GM19452 (cell line): Measurements from ENCODE around the gene TEAD1.

Experiments
- ATAC-seq: cut with Tn5 transposase; IDR thresholded peaks from one replicate; pipeline ENCODE4 v1.9.1; 2021; ENCODE audit not compliant: unreplicated experiment

TEAD1 gene

GRCh38 chr11:12829540-12830314 lies 155.5 kb downstream of the TEAD1 start:
- ATAC-seq, result no peak

DNA sequence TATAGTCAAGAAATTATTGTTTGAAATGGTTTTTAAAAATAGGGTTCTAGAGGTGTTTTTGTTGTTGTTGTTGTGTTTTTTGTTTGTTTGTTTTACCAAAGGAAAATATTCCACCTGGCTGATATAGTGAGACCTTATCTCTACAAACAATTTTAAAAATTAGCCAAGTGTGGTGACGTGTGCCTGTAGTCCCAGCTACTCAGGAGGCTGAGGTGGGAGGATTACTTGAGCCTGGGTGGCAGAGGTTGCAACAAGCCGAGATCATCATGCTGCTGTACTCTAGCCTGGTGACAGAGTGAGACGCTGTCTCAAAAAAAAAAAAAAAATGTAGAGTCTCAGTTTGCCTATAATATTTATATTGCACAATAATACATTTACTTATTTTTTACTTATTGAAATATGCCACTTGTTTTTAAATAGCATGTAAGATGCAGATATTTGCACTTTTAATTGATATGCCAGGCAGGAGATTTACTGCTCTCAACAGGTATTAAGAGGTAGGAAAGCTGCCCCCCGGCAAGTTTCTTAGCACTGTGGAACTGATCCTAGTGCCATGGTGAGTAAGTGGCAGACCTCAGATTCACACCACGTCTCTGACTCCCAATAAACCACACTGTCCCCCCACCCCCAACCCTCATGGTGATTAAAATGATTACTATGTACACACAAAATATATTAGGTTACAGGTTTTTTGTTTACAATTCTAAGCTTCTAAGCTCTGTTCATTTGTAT lies 157.4 kb downstream of the TEAD1 start:
- ATAC-seq, result no peak

DNA sequence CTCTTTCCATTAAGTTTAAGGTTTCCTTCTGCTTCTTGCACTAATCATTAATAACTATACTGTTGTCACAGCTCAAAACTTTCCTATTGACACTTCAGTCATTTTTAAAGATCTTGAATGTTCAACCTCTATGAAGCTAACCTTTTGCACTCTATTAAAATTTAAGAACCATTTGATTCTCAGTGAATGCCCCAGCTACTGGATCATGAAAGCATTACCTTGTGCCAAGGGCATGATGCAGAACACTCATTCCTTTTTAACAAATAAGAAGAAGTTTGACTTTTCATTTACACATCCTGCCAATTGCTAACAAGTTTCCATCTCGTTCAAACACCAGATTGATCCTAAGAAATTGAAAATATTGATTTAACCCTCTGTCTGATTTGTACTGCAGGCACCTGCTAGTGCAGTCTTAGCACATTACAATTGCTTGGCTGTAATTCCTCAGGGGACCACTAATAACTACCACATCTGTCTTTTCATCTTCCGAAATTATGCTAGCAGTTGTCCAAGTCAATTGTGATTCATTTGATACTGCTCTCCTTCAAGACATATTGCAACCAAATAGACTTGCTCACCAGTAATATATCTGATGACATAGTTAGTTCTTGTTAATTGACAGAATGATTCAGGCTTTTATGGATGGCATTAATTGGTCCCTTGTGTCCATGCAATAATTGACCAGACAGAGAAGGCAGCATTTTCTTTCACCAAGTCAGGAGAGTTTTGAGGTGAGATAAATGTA lies 158.4 kb downstream of the TEAD1 start:
- ATAC-seq, result no peak

DNA sequence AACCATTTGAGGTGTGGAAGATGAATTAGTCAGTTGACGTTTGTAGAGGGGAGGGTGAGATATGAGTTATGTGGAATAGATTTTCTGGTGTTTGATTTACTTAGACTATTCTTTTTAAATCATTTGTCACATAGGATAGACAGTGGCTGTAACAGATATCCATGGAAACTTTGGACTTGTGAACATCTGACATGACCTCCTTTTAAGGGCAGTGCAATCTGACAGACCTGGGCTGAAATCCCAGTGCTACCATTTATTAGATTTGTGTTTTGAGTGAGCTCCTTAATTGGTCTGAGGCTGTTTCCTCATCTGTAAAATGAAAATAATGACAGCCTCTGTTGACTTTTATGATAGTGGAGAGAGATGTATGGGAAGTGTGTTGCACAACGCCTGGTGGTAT lies 159.9 kb downstream of the TEAD1 start:
- ATAC-seq, result no peak

- no peak for ATAC-seq
Measured at GRCh38 chr11:12834630-12835029, 160.4 kb downstream of the TEAD1 start.

- ATAC-seq, result no peak
Measured at GRCh38 chr11:12835286-12835685, 161.1 kb downstream of the TEAD1 start.

GRCh38 chr11:12838463-12839123 lies 164.4 kb downstream of the TEAD1 start:
- no peak for ATAC-seq

- ATAC-seq, result no peak
Measured at GRCh38 chr11:12840871-12841660, 166.8 kb downstream of the TEAD1 start.

- no peak for ATAC-seq
Measured at GRCh38 chr11:12841946-12842630, 167.9 kb downstream of the TEAD1 start.

DNA sequence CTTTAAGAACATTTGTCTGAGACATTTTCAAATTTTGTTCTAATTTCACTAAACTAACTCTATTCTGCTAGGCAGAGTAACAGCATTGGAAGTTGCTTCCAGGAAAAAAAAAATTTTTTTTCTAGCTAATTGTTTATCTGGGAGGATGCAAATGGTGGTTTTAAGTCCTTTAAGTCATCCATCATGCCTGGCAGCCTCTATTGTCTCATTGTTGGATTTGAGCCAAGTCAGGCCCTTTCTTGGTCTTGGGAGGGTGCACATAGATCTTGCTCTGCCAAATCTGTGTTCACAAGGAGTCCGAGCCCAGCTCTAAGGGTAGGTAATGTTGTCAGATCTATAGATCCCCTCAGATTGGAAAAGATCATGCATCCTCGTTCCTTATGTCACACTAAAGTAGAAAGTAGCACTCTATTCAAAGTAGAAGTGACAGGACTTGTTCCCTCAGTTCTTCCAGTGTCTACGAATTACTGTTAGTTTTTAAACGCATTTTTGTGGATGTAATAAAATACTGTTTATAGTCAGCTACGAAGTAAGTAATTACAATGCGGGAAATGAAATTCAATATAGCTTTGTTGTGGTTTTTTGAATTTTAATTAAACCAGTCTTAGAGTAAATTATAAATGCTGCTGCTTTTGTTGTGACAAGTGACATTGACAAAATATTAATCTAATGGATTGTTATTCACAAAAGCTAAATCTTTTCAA lies 168.9 kb downstream of the TEAD1 start:
- ATAC-seq, result no peak

DNA sequence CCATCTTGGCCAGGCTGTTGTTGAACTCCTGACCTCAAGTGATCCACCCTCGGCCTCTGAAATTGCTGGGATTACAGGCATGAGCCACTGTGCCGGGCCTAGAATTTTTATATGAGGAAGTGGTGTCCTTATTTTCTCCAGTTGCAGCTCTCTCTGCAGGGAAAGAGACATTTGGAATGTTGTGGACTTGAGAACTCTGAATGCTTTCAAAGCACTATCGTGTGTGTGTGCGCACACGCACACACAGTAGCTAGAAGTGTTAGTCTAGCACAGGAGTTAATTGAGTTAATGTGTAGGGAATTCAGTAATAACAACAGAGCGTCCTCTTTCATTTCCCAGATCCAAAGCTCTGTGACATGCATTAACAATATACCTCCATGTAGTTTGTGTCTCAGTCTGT lies 170.9 kb downstream of the TEAD1 start:
- no peak for ATAC-seq

GRCh38 chr11:12845739-12846358 lies 171.6 kb downstream of the TEAD1 start:
- ATAC-seq, result no peak

DNA sequence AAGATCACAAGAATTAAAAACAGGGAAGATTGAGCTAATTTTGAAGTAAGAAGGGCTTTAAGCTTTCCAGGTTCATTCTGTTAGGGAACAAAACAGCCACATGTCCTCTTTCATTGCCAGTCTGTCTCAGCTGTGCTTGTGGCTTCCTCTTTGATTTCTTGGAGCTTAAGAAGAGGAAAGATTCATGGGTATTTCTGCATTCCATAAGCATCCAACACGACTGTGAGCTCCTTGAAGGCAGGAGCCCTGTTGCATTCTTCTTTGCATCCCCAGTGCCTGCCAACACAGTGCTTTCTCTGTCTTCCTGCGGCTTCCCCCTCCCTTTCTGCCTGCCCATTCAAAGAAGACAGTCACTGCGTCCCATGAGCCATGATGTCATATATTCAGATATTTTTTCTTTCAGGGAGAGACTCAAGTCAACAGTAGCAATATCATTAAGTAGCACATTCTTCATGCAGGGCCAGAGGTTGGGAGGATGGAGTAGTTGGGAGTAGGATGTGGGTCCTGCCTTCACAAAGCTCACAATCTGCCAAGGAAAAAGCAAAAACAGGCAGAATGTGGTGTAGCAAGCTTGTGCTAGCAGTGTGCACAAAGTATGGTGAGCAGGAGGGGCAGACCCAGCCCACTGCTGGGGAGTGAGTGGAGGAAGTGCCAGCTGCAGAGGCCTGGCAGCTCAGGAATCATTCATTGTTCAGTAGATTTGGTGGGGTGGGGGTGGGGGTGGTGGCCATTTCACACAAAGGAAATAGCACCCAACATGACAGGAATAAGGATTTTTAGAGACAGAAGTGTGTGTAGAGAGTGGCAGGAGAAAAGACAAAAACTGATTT lies 172.8 kb downstream of the TEAD1 start:
- ATAC-seq, result no peak

- ATAC-seq, result no peak
Measured at GRCh38 chr11:12848413-12848812, 174.2 kb downstream of the TEAD1 start.

DNA sequence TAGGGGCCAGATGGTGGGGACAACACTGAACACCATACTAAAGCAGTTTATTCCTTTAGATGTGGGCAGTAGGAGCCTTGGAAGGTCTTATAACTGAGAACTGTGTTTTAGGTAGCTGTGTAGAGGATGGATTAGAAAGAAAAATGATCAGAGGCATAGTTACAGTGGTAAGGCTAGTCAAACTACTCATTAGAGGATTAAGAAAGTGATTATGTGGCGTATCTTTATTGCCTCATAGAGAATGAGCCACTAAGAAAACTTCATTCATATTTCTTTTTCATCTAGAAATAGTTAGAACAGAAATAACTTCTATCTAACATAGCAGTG lies 179.1 kb downstream of the TEAD1 start:
- no peak for ATAC-seq

DNA sequence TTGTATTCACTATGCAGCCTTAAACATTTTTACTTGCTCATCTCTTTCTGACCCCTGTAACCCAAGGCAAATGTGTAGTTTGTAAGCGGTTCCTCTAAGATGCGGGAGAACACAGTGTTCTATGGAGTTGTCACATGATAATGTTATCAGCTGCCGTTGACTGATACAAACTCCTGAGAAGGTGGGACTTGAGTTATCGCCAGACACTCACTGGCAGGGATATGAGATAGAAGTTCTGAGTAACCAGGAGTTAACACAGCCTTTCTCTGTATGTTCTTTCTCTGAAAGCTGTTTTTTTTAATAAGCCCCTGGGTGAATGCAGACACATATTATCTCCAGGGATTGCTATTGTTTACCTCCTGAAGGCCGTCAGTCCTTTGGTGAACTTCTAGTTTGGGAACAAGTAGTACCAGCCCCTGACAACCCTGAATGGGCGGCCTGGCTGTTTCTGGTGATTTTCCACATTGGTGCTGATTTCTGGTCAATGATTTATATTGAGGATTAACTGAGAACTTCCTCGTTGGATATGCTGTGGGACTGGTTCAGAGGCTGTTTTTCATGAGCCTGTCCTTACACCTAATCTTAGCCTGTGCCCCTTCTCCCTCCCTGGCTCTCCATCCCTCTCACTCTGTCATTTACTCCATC lies 179.6 kb downstream of the TEAD1 start:
- no peak for ATAC-seq

GRCh38 chr11:12854297-12854661 lies 180.1 kb downstream of the TEAD1 start:
- ATAC-seq, result no peak

DNA sequence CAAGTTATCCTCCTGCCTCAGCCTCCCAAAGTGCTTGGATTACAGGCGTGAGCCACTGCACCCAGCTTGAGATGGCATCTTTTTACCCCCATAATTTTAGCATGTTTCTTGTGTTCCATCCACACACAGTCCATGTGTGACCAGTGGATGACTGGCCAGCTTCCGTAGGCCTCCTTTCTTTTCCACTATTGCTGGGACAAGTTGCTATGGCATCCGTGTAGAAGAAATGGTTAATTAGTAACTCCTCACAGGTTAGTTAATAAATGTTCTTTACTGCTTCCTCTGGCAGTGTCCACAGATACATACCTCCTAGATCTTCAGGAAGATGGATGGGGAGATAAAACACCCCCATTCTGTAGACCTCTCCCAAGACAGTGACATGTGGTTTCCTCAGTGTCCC lies 180.6 kb downstream of the TEAD1 start:
- no peak for ATAC-seq
